M059J (cell line): Measurements from ENCODE around the gene ANKRD36B. TPM values are rescaled to one million over a fixed set of nuclear protein-coding genes. Genes with fewer than 3 reads are reported as not detected.
"Not testable (repeated sequence)": the region's sequence is repeated elsewhere in the genome, so short reads cannot be mapped to it uniquely, and the experiment has no call there.

Experiments
- DNase-seq: peaks from one replicate; pipeline ENCODE4 v3.0.0-alpha.2; 2012; ENCODE audit warnings: low read depth
- total RNA-seq: library from RNA; depleted of rRNA; stranded (reverse); fragments of >200 nt; shearing (Covaris generic); gene quantifications from 2 replicates; pipeline ENCODE4 v1.2.3, GENCODE V29; 2014; rRNA removed

ANKRD36B gene
- total RNA-seq, 1 experiment from 2014 or later, result 4.8 TPM

DNA sequence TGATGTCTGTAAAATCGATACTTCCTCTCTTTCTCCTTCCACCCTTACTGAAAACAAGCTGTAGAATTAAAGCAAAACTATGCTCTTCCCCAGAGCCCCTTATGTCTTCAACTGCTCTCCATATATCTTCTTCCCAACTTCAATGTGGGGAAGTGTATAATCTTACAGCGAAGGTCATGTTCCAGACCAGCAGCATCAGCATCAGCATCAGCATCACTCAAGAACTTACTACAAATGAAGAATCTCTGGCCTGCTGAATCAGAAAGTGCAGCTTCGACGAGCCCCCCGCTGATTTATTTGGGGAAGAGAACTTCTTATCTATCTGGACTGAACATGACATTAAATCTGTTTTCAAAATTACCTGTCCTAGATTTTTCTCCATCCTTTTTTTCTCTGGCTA, 40.6 kb downstream of the ANKRD36B start:
- DNase-seq, result not testable (repeated sequence)

DNA sequence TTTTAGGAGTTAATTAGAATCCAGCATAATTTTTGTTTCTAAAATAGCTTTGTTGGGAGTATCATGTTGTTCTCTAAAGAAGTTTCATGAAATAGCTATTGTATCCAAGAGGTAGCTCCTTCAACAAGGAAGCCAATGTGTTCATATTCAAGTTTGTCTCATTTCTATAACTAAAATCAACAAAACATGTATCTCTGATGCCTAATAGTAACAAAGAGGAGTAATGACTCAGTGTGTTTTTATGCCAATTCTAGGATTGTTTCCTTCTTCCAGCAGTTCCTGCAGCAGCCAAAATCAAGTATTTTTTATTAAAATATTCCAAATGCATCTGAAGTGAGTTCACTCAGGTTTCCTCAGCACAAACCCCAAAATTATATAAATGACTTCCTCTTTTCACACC, 41.1 kb downstream of the ANKRD36B start:
- DNase-seq, result not testable (repeated sequence)

DNA sequence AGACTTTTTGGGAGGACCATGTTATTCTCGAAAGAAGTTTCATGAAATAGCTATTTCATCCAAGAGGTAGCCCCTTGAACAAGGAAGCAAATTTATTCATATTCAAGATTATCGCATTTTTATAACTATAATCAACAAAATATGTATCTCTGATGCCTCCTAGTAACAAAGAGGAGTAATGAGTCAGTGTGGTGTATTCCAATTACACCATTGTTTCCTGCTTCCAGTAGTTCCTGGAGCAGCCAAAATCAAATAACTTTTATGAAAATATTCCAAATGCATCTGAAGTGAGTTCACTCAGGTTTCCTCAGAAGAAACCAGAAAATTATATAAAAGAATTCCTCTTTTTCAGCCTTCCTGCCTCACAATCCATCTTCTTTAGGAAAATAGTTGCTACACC, 43.0 kb downstream of the ANKRD36B start:
- DNase-seq, result no peak

DNA sequence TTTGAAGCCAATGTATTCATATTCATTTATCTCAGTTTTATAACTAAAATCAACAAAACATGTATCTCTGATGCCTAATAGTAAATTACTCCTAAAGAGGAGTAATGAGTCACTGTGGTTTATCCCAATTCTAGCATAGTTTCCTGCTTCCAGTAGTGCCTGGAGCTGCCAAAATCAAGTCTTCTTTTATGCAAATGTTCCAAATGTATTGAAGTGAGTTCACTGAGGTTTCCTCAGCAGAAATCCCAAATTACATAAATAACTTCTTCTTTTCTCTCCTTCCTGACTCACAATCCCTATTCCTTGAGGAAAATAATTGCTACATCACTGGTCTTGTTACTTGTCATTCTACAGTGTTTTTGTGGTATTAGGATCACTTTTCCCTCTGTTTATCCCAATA, 44.8 kb downstream of the ANKRD36B start:
- peak; percentile 17 for DNase-seq

DNA sequence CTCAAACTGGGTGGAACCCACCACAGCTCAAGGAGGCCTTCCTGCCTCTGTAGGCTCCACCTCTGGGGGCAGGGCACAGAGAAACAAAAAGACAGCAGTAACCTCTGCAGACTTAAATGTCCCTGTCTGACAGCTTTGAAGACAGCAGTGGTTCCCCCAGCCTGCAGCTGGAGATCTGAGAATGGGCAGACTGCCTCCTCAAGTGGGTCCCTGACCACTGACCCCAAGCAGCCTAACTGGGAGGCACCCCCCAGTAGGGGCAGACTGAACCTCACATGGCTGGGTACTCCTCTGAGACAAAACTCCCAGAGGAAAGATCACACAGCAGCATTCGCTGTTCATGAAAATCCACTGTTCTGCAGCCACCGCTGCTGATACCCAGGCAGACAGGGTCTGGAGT, 63.8 kb downstream of the ANKRD36B start:
- DNase-seq, result not testable (repeated sequence)

DNA sequence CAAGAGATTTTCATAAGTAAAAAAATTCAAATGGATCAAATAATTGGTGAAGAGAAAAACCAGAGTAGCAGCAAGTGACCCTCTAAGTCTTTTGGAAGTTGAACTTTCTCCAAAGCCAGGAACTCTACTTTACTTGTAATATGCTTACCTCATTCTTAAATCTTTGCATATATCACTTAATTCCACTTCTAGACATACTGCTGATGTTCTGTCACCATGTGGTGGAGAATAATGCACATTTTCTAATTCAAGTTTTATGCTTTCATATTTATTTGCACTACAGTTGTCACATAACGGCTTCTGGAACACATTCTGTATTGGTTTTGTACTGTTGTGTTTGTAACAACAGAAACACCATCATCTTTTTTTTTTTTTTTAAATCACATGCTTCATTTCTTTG, 65.9 kb downstream of the ANKRD36B start:
- DNase-seq, result not testable (repeated sequence)

DNA sequence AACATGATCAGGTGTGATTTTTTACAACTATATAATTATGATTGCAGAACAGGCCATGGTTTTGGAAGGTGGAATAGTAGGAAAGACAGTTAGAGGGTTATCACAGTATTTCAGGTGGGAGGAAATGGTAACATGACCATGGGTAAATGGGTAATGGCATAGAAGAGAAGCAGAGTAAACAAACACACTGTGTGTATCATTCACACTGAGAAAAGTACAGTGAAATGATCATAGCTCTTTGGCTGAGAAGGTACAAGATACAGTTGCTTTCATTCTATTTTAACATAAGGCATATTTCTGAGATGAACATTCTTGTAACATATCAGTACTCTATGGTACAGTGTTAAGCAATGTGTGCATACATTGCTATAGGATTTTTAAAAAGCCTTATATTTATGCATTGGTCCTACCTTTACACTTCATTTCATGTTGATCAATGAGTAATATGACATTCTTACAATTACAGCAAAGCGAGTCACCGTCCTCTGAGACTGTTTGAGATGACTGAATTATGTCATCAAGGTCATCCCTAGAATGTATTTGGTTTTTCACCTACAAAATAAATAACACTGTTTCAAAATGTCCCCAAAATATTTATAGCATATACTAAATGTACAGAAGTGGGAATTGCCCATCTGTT, 66.6 kb downstream of the ANKRD36B start:
- DNase-seq, result not testable (repeated sequence)

DNA sequence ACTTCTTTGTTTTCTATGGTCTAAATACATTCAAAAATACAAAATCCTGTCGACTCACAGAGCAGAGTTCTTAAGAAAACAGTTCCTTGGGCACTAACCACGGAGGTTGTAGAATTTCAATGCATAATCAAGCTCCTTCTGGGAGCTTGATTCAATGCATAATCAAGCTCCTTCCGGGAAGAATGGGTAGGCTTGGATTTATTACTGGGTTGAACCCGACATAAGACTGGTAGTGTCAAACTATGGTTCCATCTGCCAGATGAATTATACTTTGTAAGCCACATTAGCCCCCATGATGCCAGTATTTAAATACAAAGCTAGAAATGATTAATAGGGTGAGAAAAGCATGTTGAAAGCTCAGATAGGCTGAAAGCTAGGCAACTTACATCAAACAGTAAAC, 94.0 kb downstream of the ANKRD36B start:
- DNase-seq, result not testable (repeated sequence)

DNA sequence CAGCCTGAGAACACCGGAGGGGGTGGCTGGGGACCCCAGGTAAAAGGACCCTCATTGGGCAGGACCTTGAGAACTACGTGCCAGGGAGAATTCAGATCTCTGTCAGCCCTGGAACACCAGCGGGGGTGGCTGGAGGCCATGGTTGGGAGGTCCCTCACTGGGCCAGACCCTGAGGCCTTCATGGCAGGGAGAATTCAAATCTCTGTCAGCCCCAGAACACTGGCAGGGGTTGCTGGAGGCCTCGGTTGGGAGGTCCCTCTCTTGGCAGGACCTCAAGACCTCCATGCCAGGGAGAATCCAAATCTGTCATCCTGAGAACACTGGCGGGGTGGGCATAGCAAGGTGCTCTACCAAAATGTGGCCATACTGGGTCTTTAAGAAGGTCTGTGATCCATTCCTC, 99.5 kb downstream of the ANKRD36B start:
- not testable (repeated sequence) for DNase-seq

Other genes with a start within 250 kb of the ANKRD36B start
- 433 and 603 TPM in 2 replicates for gene COX5B, start 56.2 kb upstream of the ANKRD36B start, total RNA-seq
- 39.4 and 52.6 TPM in 2 replicates for gene ACTR1B, start 74.2 kb upstream of the ANKRD36B start, total RNA-seq
- 1.1 TPM in 1 of 2 replicates, not detected in the other for gene C2orf92, start 79.8 kb upstream of the ANKRD36B start, total RNA-seq
- not detected in 2 replicates for gene ZAP70, start 123.7 kb upstream of the ANKRD36B start, total RNA-seq